HTR-8/SVneo (cell line): Measurements from ENCODE around the gene FAM171A1.

Experiments used
- DNase-seq: peaks from one replicate; pipeline ENCODE4 v3.0.0; 2011; ENCODE audit warnings: low spot score, mixed read lengths; ENCODE audit not compliant: insufficient read length
- FAIRE-seq: peaks from 2 replicates; lab custom pipeline; 2011; peaks lifted over from hg19 to GRCh38; lab: Jason Lieb, UNC

FAM171A1 gene

DNA sequence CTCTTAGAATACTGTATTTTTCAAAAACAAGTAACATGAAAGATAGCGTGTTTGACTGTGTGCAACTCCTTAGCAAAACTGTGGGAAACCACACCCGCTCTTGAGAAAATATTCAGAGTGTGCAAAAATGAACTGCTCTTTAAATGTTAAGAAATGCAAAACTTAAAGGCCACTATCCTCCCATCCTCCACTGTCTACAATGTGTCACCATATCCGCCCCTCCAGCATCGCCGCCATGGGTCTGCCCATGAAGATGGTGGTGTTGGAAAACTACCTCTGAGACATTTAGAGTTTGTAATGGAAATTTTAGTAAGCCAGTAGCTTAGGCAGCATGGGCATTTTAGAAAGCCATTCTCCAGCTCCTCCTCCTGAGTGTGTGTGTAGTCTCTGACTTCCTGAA is 182.5 kb downstream of the FAM171A1 start:
- FAIRE-seq (no peak), DNase-seq (no peak)

DNA sequence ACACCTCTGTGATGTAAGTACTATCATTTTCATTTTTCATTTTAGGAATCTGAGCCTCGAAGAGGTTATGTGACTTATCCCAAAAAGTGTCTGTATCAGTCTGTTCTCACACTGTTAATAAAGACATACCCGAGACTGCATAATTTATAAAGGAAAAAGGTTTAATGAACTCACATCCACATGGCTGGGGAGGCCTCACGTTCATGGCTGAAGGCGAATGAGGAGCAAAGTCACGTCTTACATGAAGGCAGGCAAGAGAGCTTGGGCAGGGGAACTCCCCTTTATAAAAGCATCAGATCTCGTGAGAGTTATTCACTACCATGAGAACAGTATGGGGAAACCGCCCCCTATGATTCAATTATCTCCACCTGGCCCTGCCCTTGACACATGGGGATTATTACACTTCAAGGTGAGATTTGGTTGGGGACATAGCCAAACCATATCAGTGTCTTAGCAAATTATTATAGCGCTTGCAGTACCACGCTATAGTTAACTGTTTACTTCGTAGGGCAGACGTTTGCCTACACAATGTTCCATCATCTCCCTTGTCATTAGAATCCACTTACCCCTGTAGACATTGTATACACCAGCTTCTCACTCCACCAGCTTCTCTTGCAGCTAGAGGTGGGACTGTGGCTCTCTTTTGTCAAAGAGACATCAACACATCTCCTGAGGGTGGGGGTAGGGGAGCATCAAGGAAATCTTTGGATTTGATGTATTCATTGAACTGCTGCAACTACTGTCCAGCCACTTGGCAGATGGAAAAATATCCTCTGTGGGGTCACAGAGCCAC is 187.2 kb downstream of the FAM171A1 start:
- DNase-seq: no peak
- no peak for FAIRE-seq

GRCh38 chr10:15182540-15183207 is 188.4 kb downstream of the FAM171A1 start:
- FAIRE-seq (no peak), DNase-seq (no peak)

DNA sequence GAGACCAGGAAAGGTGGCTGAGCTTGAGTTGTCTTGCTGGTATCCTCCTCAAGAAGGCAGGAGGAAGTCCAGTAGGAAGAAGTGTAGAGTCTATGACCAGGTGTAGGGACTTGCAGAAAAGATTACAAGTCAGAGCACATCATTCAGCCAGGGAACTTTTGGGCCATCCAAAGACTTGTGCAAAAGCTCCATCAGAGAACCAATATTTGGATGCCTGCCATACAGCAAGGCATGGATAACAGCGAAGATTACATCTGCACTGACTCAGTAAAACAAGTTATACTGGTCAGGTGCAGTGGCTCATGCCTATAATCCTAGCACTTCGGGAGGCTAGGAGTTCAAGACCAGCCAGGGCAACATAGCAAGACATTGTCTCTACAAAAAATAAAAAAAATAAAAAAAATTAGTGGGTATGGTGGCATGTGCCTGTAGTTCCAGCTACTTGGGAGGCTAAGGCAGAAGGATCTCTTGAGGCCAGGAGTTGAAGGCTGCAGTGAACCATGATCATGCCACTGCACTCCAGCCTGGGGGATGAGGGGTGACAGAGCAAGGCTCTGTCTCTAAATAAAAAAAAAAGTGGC is 189.4 kb downstream of the FAM171A1 start:
- FAIRE-seq (no peak), DNase-seq (no peak)

DNA sequence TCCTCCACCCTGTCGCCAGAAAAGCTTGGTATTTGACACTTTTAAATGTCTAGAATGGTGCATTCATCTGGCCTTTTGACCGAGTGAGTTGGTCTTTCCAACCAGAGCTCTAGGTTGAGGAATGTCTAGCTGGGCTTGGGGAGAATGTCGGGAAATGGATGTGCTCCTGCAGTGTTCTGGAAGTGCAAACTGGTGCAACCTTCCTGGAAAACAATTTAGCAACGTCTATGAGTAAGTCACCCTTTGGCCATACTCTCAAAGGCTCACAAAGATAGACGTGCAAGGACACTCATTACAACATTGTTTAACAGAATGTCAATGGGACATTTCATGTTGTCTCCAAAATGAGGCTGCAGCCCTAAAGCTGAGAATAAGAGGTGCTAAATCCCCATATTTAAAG is 190.4 kb downstream of the FAM171A1 start:
- no peak for DNase-seq
- no peak for FAIRE-seq

DNA sequence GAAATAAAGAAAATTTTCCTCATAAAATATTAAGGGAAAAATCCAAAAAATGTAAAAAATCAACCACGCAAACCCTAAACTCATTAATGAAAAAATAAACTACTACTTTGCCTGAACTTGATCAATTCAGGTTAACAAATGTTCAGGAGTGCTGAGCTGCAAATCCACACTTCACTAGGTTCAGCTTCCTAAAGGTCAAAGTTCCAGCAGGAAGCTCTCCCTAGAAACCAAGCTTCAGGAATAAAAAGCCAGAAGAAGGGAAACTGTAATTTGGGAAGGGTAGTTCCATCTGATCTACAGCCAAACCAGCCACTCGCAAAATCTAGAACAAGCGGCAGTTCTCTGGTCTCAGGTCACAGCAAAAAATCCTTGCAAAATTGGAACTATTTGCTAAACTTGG is 194.8 kb downstream of the FAM171A1 start:
- FAIRE-seq: no peak
- DNase-seq: no peak

DNA sequence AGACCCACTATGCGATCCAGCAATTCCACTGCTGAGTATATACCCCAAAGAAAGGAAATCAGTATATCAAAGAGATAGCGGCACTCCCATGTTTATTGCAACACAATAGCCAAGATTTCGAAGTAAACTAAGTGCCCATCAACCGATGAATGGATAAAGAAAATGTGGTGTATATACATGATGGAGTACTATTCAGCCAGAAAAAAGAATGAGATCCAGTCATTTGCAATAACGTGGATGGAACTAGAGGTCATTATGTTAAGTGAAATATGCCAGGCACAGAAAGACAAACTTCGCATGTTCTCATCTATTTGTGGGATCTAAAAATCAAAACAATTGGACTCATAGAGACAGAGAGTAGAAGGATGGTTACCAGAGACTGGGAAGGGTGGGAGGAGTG is 195.5 kb downstream of the FAM171A1 start:
- DNase-seq: no peak
- no peak for FAIRE-seq

GRCh38 chr10:15172306-15172840 is 198.7 kb downstream of the FAM171A1 start:
- no peak for DNase-seq
- FAIRE-seq: no peak

DNA sequence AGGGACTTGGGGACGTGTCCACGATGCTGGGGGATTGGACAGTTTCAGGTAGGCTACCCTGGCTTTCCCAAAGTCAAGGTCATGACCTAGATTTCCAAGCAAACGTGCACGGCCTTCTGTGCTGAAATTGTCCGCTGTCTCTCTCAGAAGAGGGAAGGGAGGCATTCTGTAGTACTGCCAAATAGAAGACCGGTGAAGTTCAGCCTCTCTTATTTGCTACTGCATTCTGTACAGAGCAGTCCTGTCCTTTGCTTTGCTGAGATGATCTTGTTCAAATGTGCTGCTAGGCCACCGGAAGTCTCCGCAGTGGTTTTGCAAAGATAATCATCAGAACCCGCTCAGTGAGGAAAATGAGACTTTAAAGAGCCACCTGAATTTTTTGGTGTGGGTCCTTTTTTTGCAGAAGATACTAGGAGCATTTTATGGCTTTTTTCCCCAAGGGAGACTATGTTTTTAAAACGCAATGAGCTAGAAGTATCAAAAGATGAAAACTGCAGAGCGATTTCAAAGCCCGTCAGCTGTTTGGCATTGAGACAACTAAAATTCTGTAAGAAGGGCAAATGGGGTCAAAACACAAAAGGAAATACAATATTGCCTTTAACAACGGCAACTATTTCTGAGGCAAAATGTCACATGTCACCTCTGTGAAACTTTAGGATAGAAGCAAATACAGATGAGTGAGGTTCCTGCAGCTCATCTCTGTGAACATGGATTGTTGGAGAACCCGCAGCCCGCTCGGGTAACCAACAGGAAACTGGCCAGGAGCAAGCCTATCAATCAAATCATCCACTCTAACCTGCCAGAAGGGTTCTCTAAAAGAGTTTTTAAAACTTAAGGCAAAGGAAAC is 201.3 kb downstream of the FAM171A1 start:
- DNase-seq: no peak
- FAIRE-seq: no peak

GRCh38 chr10:15168786-15169554 is 202.1 kb downstream of the FAM171A1 start:
- FAIRE-seq: peak; percentile 76

GRCh38 chr10:15168291-15168785 is 202.8 kb downstream of the FAM171A1 start, which contains the start of gene NMT2:
NMT2 (minus strand) TSS chr10:15168693; CDS start chr10:15168612, 81 bp downstream.
- DNase-seq (peak; percentile 86), FAIRE-seq (peak; percentile 90)

More at GRCh38 chr10:15168786-15169554, 202.1 kb downstream of the FAM171A1 start:
- DNase-seq: peak; percentile 84

GRCh38 chr10:15167411-15168290 is 203.4 kb downstream of the FAM171A1 start:
- no peak for FAIRE-seq

GRCh38 chr10:15166325-15166724 is 204.8 kb downstream of the FAM171A1 start:
- FAIRE-seq: no peak
- DNase-seq: no peak

More at GRCh38 chr10:15167411-15168290, 203.4 kb downstream of the FAM171A1 start:
- peak; percentile 53 for DNase-seq

- no peak for DNase-seq
- no peak for FAIRE-seq
These were observed 207.7 kb downstream of the FAM171A1 start for GRCh38 chr10:15163253-15163828.
